Measurements from ENCODE around the gene MAPKAP1.
A peak's percentile ranks its signal among the peaks of the same experiment; 100 is the strongest.

Gene MAPKAP1

DNA sequence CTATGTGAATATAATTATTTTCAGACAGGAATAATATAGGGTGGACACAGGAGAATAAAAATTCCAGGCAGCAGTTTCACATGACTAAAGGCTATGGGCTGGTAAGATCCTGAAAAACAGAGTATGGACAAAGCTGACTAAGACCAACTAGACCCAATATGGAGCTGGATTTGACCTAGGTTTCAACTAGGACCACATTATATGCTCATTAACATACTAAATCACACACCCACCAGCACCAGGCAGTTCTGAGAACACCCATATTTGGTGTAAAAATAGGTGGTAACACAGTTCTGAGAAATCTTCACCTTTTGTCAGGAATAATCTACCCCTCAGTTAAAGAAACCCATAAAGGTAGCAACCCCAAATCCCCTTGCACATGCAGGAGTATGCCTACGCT is 64.7 kb downstream of the MAPKAP1 start:
- no peak for DNase-seq (ENCODE audit: low spot score)

GRCh38 chr9:125639057-125639456 is 68.0 kb downstream of the MAPKAP1 start:
- DNase-seq (ENCODE audit: low spot score), result no peak

- DNase-seq (ENCODE audit: low spot score), result no peak
These were observed 68.6 kb downstream of the MAPKAP1 start for GRCh38 chr9:125638239-125639045.

- DNase-seq (ENCODE audit: low spot score), result no peak
These were observed 69.8 kb downstream of the MAPKAP1 start for GRCh38 chr9:125637241-125637640.

- no peak for DNase-seq (ENCODE audit: low spot score)
These were observed 71.1 kb downstream of the MAPKAP1 start for GRCh38 chr9:125635888-125636287.

DNA sequence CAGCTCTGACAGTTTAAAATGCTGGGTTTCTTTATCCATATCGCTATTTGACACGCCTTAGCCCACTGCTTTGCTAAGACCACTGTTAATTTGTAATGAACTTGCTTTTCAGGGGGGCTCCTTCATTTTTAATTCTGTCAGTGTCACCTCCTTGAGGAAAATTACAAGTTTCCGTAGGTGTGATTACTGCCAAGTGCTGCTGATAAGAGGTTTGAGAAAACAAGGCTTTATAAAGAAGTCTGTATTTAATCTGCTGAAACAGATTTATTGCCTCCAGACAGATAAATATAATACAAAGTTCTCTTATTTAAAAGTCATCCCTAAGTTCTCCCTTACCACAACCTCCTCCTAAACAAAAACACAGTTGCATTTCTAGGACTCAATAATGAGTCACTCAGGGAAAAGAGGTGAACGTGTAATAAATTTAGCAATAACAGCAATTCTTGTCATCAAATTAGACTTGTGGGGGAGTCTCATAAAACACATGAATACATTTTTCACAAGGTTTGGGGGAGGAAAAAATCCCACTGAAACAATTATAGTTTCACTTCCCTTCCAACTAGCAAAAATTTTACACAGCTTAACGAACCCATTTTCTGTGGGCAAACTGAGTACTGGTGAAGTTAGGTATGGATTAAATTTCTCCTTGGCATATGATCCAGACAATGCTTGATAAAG is 72.8 kb downstream of the MAPKAP1 start:
- DNase-seq (ENCODE audit: low spot score), result no peak

DNA sequence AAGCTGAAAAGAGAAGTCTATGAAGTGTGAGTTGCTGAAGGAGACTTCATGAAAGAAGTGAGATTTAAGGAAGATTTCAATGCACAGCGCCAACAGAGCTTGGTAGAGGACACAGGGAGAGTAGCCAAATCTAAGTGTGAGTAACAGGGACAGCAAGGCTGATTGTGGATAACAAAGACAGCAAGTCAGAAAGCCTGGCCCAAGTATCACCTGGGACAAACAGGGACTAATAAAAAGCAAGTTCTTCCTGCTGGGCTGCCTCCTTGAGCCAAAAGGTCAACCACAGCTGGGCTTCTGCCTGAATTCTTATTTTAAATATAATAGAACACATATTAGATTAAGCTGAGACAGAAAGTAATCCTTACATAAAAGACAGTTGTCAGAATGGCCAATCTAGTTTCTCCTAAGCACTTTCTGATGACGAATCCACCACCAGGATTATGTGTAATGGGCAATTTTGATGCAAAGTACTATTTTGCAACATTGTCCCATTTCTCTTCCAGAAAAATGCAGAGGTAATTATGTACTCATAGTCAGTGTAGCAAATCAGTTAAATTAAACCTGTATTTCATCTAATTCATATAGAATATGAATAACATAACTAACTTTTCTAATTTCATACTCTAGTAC is 73.8 kb downstream of the MAPKAP1 start:
- DNase-seq (ENCODE audit: low spot score), result no peak

DNA sequence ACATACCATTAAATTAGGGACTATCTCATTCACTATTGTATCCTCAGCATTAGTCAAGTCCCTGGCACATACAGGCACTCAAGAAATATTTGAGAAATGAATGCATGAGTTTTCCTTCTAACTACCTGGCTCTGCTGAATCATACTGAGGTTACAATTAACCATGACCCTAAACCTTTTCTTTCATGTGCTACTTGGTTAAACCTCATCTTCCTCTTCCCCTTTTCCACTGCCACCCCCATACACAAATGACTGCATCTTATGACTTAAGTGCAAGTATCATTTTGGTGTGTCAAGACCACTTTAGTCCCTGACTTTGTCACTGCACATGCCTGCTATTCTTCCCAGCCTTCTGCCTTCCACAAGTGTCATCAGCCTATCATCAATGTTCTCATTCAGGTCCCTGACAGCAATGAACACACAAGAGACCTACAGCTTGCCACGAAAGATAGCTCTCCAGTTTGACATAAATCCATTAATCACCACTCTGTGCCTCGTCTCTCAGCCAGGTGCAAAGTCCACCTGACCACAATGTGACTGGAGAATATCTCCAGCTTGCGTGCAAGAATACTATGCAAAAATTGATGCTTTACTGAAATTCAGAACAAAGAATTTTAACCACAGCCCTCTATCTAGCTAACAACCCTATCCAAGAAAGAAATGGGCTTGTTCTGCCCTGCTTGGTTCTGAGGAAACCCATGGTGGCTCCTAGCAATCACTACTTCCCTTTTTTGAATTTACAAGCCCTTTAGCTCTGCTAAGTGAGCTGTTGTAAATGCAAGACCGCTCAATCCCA is 74.5 kb downstream of the MAPKAP1 start:
- DNase-seq (ENCODE audit: low spot score), result no peak

DNA sequence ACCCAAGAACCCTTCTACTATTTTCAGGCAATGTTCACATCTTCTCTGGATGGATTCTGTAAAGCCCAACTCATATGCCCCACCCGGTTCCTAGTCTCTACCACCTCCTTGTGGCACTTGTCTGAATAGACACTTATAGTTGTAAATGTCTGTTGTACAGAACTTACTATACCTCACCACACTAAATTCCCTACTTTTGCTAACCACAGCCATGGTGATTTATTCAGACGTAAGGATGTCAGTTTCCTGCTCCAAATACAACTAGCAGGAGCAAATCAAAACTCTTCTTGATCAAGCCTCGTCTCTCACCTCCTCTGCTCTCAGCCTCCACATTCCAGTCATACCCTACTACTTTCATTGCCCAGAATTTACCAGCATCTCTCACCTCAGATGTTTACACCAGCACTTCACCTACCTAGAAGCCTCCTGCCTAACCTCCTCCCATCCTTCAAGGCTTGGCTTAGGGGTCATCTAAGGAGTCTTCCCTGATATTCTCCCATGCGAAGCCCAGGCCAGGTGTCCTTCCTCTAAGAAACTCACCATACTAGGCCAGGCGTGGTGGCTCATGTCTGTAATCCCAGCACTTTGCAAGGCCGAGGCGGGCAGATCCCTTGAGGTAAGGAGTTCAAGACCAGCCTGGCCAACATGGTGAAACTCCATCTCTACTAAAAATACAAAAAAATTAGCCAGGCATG is 75.5 kb downstream of the MAPKAP1 start:
- peak; percentile 73 for DNase-seq (ENCODE audit: low spot score)

- DNase-seq (ENCODE audit: low spot score), result no peak
These were observed 76.6 kb downstream of the MAPKAP1 start for GRCh38 chr9:125630436-125630835.

DNA sequence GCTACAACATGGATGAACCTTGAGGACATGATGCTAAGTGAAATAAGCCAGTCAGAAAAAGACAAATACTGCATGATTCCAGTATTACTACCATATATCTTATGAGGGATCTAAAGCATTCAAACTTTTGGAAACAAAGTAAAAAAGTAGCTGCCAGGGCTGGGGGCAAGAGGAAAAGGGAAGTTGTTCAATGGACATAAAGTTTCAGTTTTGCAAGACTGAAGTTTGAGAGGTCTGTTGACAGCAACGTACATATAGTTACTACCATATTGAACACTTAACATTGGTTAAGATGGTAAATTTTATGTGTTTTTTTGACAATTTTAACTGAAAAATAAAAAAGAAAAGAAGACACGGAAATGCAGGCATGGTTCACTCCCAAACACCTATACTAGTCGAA is 77.6 kb downstream of the MAPKAP1 start:
- DNase-seq (ENCODE audit: low spot score), result no peak

DNA sequence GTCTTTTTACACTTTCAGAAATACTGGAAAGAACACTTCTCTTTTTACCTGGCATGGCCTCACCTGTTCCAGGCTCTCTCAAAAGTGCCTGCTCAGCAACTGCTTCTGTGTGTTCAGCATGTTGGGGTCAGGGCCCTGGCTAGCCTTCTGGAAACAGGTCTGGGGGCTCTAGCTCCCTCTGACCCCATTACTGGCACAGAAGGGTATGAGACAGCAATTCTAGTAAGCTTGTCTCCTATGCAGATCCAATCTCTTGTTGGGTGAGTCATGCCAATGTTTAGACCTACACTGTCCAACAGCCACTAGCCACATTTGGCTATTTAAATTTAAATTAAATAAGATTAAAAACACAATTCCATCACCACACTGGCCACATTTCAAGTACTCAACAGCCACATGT is 80.8 kb downstream of the MAPKAP1 start:
- DNase-seq (ENCODE audit: low spot score), result peak; percentile 51

GRCh38 chr9:125621170-125621569 is 85.8 kb downstream of the MAPKAP1 start:
- DNase-seq (ENCODE audit: low spot score), result no peak

- DNase-seq (ENCODE audit: low spot score), result no peak
These were observed 86.8 kb downstream of the MAPKAP1 start for GRCh38 chr9:125620216-125620615.

- DNase-seq (ENCODE audit: low spot score), result no peak
These were observed 89.9 kb downstream of the MAPKAP1 start for GRCh38 chr9:125617087-125617486.

DNA sequence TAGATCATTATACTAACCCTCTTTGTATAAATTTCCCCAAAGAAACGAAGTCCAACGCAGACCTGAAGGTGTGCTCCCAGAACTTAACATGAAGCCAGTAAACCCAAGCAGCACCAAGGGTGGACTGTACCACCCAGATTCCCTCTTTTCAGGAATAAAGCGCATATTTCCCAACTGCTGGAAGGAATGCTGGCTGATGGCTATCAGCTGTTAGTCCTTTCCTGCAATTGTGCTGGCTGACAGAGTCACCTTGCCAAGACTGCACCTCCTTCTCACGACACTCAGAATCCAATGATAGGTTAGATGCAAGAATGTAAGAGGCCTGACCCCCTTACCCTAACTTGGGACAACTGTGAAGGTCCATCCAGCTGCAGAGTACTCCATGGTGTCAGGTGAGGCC is 93.9 kb downstream of the MAPKAP1 start:
- no peak for DNase-seq (ENCODE audit: low spot score)

- no peak for DNase-seq (ENCODE audit: low spot score)
These were observed 94.4 kb downstream of the MAPKAP1 start for GRCh38 chr9:125612616-125613015.

DNA sequence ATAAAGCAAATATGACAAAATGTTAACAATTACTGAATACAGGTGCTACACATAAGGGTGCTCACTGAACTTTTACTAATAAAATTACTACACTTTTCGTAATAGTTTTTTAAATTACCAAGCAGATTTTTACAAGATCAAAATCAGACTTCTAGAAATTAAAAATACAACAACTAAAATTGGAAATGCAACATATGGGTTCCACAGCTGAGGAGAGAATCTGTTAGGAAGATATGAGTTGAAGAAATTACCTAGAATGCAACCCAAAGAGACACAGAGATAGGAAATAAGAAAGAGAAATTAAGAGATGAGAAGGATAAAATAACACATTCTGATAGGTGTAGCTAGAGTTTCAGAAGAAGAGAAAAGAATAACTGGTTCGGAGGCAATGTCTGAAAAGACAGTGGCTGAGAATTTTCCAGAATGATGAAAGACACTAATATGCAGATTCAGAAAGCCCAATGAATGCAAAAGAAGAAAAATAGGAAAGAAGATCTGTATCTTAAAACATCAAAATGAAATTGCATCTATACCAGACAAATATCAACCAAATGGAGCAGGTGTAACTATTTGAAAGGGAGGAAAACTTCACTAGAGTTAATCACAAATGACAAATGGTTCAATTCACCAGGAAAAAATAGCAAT is 95.8 kb downstream of the MAPKAP1 start:
- no peak for DNase-seq (ENCODE audit: low spot score)

GRCh38 chr9:125609744-125610143 is 97.3 kb downstream of the MAPKAP1 start:
- no peak for DNase-seq (ENCODE audit: low spot score)

DNA sequence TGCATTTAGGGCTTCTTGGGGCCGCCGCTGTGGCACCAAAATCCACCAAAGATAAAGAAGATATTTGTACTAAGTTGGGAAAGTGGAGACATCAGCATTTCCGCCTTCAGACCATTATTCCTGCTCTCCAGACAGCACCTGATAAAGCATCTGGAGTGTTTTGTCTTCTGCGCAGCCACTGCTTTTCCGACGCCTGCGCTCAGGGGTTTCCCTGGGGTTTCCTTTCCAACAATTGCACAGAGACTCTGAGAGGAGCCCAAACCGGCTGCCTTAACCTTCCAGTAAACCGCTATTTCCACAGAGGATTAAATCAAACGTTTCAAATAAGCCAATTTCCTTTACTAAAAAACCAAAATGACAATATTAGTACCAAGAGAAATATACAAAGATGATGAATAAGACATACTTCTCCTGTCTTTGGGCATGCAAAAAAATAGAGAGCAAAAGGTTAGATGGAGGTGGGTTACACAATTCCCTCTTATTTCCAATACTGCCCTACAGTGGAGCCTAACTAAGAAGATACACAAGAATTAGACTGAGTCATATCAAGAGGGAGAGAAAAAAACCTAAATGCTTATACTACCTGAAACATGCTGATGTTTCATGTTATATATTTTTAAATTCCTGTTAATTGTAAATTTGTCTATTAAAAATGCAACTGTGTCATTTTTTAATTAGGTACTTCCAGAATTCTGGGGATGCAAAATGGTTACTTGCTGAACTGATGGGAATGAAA is 98.4 kb downstream of the MAPKAP1 start:
- no peak for DNase-seq (ENCODE audit: low spot score)

DNA sequence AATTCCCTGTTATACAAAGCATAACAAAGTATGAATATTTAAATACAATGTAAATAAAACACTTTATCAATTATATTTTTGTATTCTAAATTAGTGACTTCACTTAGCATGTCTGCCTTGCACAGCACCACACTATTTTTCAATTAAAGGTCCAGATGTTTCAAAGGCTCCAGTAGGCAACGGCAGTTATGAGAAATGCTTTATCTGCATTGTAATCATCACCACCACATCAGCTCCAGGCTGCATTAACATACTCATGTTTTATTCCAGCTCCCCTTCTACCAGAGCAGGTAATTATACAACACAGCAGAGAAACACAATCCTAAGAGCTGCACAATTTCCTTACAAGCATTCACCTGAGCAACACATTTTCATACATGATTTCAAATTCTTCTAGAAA is 102.8 kb downstream of the MAPKAP1 start:
- no peak for DNase-seq (ENCODE audit: low spot score)
